GM12864 (cell line): ENCODE data around the gene TOGARAM2.
"Not testable (repeated sequence)": the region's sequence is repeated elsewhere in the genome, so short reads cannot be mapped to it uniquely, and the experiment has no call there.

Experiments
- DNase-seq: peaks from one replicate; pipeline ENCODE4 v3.0.0-alpha.2; 2011; ENCODE audit warnings: low read depth
- H3K4me3 ChIP-seq: 2 replicates; pipeline ENCODE4 v1.5.1; 2011; ENCODE audit warnings: mild to moderate bottlenecking, low read depth, low read length, control low read depth
- CTCF ChIP-seq: IDR thresholded peaks from 2 replicates; pipeline ENCODE4 v1.5.1; 2011; ENCODE audit warnings: low read depth, mild to moderate bottlenecking, moderate library complexity, low read length, control low read depth, inconsistent platforms; ENCODE audit errors: missing control alignments

Gene TOGARAM2

DNA sequence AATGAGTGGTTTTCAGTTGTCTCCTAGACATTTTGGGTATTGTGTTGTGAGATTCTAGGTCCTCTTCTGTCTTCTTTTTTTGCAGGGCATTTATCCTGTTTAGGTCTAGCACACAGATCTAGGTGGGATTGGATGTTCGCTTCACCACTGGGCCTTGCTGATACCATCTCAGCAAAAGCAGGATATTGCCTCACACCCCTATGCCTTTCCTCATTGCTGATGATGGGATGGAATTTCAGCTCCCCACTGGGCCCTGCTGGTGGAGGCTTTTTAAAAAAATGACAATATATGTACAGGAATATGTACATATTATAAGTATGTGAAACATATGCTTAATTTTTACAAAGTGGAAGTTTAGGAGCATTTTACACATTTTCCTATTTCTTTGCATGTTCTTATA, 5.4 kb upstream of the TOGARAM2 start:
- H3K4me3 ChIP-seq, result no peak overlapping the region
- no peak for TF ChIP-seq CTCF
- DNase-seq, result no peak

DNA sequence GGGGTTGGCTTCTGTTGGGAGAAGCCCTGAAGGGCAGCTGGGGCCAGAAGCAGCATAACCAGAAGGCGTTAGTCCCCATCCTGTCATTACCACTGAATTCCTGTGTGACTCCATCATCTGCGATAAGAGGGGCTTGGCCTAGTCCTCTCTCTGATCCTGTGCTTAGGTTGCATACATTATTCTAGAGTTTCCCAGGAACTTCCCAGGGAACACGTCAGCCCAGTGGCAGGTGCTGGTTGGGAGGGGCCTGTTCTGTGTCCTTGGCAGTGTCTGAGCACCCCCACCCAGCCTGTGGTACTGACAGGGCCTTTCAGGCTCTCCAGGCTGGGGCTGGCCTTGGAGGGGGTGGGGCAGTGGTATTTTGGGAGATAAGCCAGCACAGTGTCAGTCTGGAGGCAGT, 4.5 kb upstream of the TOGARAM2 start:
- no peak for TF ChIP-seq CTCF
- no peak for DNase-seq
- no peak overlapping the region for H3K4me3 ChIP-seq

- DNase-seq, result no peak
Measured at GRCh38 chr2:28977176-28977875, 3.8 kb upstream of the TOGARAM2 start.

DNA sequence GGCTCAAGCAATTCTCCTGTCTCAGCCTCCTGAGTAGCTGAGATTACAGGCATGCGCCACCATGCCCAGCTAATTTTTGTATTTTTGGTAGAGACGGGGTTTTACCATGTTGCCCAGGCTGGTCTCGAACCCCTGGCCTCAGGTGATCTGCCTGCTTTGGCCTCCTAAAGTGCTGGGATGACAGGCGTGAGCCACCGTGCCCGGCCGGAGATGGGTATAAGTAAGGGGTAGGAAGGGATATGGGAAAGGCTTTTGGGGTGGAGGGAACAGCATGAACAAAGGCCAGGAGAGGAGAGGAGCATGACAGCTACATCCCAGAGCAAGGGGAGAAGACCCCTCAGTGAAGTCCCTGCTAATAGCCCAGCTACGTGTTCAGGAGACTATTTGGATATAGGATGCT, 3.1 kb upstream of the TOGARAM2 start:
- not testable (repeated sequence) for DNase-seq, H3K4me3 ChIP-seq

More at GRCh38 chr2:28977176-28977875, 3.8 kb upstream of the TOGARAM2 start:
- TF ChIP-seq CTCF, result no peak
- H3K4me3 ChIP-seq, result no peak overlapping the region

DNA sequence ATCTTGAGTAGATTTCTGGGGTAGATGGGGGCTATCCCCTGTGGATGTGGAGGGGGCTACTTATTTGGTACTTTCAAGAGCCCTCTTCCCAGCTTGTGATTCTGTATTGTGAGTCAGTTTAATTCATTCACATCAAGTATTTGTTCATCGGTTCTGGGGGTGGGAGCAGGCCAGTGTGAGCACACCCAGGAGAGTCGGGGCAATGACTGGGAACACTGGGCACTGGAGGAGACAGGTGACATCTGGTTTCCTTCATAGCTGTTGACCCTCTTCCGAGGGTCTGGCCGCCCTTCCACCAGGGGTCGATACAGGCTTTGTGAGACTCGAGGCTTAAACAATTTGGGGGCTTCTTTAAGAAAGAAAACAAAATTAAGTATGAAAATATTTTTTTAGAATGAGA, 2.5 kb upstream of the TOGARAM2 start:
- no peak for TF ChIP-seq CTCF
- no peak overlapping the region for H3K4me3 ChIP-seq
- no peak for DNase-seq

DNA sequence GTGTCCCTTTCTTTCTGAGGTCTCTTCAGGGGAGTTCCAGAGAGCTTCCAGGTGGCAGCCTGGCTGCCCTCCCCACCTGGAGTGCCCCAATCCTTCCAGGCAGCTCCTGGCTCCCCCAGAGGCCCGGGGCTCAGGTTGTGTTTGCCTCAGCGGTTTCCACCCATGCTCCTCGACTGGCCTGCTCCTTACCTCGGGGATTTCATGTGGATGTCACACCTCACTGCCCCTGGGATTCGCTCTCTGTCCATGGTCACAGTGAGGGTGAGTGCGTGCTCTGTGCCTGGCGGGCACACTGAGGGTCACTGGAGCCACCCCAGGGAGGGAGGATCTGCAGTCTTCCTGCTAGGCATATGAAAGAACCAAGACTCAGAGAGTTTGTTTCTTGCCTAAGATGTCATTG, 2.1 kb upstream of the TOGARAM2 start:
- DNase-seq, result no peak
- no peak for TF ChIP-seq CTCF
- H3K4me3 ChIP-seq, result no peak overlapping the region

DNA sequence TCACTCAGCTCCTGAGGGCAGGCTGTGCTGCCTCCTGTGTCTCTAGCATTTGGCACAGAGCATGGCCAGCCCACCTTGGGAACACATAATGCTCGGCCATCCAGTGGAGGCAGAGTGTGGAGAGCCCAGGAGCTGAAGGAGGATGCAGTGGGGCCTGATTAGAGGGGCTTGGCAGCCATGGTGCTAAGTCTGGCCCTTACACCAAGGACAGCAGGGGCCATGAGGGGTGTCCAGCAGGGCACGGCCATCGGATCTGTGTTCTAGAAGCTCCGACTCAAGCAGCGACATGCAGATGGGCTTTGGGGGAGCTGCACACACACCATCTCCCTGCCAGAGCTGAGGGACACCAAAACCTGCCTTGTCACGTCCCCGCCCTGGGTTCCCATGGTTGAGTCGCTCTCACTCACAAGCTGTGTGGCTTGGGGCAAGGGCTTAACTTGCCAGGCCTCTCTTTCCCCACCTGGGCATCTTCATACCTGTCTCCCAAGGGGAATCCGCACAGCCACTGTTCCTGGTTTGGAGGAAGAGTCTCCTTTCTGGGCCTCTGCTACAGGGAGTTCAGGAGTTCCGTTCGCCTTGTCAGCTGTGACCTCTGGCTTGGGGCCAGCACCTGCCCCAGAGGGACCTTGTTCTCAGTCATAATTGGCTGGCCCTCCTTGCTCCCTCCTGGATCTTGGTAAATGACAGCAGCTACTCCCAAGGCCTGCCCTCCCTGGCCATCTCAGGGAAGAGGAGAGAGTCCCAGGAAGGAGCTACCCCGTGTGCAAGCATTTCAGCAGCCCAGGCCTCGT, 1.3 kb upstream of the TOGARAM2 start:
- no peak for DNase-seq
- H3K4me3 ChIP-seq, result no peak overlapping the region
- TF ChIP-seq CTCF, result no peak
